GM12878 (cell line): ENCODE results near the gene HEBP1. TPM values are rescaled to one million over a fixed set of nuclear protein-coding genes. Genes with fewer than 3 reads are reported as not detected.

Experiments
- ATAC-seq: fragments of 200-7000 bp; cut with Tn5 transposase; 3 replicates; pipeline ENCODE4 v1.9.1; 2020; ENCODE audit warnings: mild to moderate bottlenecking, moderate library complexity
- BruUV-seq: library from RNA; stranded (reverse); fragments of 400-500 nt; replicated peaks from 2 replicates; lab custom pipeline; 2021; lab: Mats Ljungman, UMichigan
- CTCF ChIA-PET: fragments of 300-600 bp; sonication (Branson Sonifier 250); formaldehyde crosslinking; extraction: SDS; loops from one replicate; lab custom pipeline; 2021; ENCODE audit warnings: inconsistent platforms; lab: Yijun Ruan, JAX
- POLR2A ChIA-PET: fragments of 350-600 bp; formaldehyde crosslinking; extraction: SDS; loops from one replicate; lab custom pipeline; 2021; ENCODE audit warnings: inconsistent platforms; lab: Charles Lee
- RAD21 ChIA-PET: fragments of 300-600 bp; sonication (Branson Sonifier 250); formaldehyde crosslinking; loops from one replicate; lab custom pipeline; 2023; ENCODE audit warnings: antibody characterized with exemption; ENCODE audit not compliant: unreplicated experiment; lab: Charles Lee
- SMC1A ChIA-PET: fragments of 300-600 bp; sonication (Branson Sonifier 250); formaldehyde crosslinking; loops from one replicate; lab custom pipeline; 2023; ENCODE audit not compliant: unreplicated experiment, uncharacterized antibody; lab: Charles Lee
- DNase-seq: peaks from one replicate; pipeline ENCODE4 v3.0.0-alpha.2; 2011; ENCODE audit warnings: low read depth, low spot score
- FAIRE-seq: peaks from 3 replicates; lab custom pipeline; 2011; peaks lifted over from hg19 to GRCh38; lab: Jason Lieb, UNC
- H2AFZ ChIP-seq: 2 replicates; pipeline ENCODE4 v1.6.0; 2011; ENCODE audit warnings: low read depth, low read length, control low read depth; ENCODE audit not compliant: control insufficient read depth
- H3K27ac ChIP-seq: 2 replicates; pipeline ENCODE4 v1.5.1; 2011; ENCODE audit warnings: control low read depth; ENCODE audit not compliant: control insufficient read depth, insufficient read depth
- H3K27me3 ChIP-seq, 2 experiments: replicated peaks in 1 of 2; 2 replicates each; pipeline versions ENCODE4 v1.6.0 to v1.6.1; 2011; ENCODE audit warnings: low read length in 1 of 2; ENCODE audit not compliant: control insufficient read depth in 2 of 2, insufficient read depth in 2 of 2
- H3K36me3 ChIP-seq, 2 experiments: 2 replicates each; pipeline ENCODE4 v1.5.1; 2011; ENCODE audit warnings: low read length in 1 of 2; ENCODE audit not compliant: control insufficient read depth in 2 of 2, insufficient read depth in 2 of 2
- H3K4me1 ChIP-seq: 2 replicates; pipeline ENCODE4 v1.6.1; 2011; ENCODE audit warnings: mild to moderate bottlenecking, low read length, moderate library complexity, mixed read lengths; ENCODE audit not compliant: control insufficient read depth, insufficient read depth
- H3K4me2 ChIP-seq: 2 replicates; pipeline ENCODE4 v1.6.0; 2011; ENCODE audit warnings: control low read depth; ENCODE audit not compliant: control insufficient read depth, insufficient read depth
- H3K4me3 ChIP-seq: fragments of 200-600 bp; sonication (generic); 2 replicates; pipeline ENCODE4 v1.5.1; 2016
- H3K79me2 ChIP-seq: 2 replicates; pipeline ENCODE4 v1.6.0; 2011; ENCODE audit warnings: low read length; ENCODE audit not compliant: control insufficient read depth, insufficient read depth
- H3K9ac ChIP-seq: 2 replicates; pipeline ENCODE4 v1.8.0; 2011; ENCODE audit warnings: low read length, control low read depth, mixed read lengths; ENCODE audit not compliant: control insufficient read depth, insufficient read depth
- H3K9me3 ChIP-seq: replicated peaks from 3 replicates; pipeline ENCODE4 v1.5.1; 2011; ENCODE audit warnings: mild to moderate bottlenecking, low read length; ENCODE audit not compliant: control insufficient read depth, insufficient read depth
- H4K20me1 ChIP-seq: 2 replicates; pipeline ENCODE4 v1.6.0; 2011; ENCODE audit not compliant: control insufficient read depth, insufficient read depth
- GATAD2B ChIP-seq: fragments of 450-650 bp; conservative IDR thresholded peaks from 2 replicates; pipeline ENCODE4 v1.6.1; 2017; ENCODE audit warnings: low read depth, mild to moderate bottlenecking, moderate library complexity
- PRDM15 ChIP-seq: fragments of 450-650 bp; formaldehyde crosslinking; IDR thresholded peaks from 2 replicates; pipeline ENCODE4 v1.4.0; 2020; ENCODE audit warnings: mild to moderate bottlenecking, moderate library complexity
- TBL1XR1 ChIP-seq: IDR thresholded peaks from 2 replicates; pipeline ENCODE4 v1.6.1; 2012; ENCODE audit warnings: low read depth, low read length, improper control_type of control experiment
- ZNF24 ChIP-seq: fragments of 450-650 bp; IDR thresholded peaks from 2 replicates; pipeline ENCODE4 v1.6.1; 2017; ENCODE audit warnings: antibody characterized with exemption, mild to moderate bottlenecking
- WGBS: methylation state at CpG from one replicate; pipeline ENCODE4 v1.1.6; 2016; ENCODE audit warnings: low lambda C conversion rate; ENCODE audit not compliant: insufficient replicate concordance, insufficient coverage; ENCODE audit errors: missing lambda C conversion rate; 5-methylcytosine and 5-hydroxymethylcytosine counted together
- in situ Hi-C: fragments of 300-500 bp; cut with MboI; formaldehyde crosslinking; loops from 9 replicates; pipeline ENCODE4 v1.14.3; 2018; ENCODE audit warnings: mixed read lengths
- intact Hi-C: fragments of 100-400 bp; cut with micrococcal nuclease; formaldehyde crosslinking; loops from one replicate; pipeline ENCODE4 v1.14.2; 2022; ENCODE audit not compliant: unreplicated experiment
- polyA plus RNA-seq, 11 experiments: library from polyadenylated mRNA; depleted of rRNA in 4 of 11; unstranded in 6 of 11; stranded (reverse) in 5 of 11; fragments of >200 nt; fragmentation: Nextera tagmentation in 4 of 11; fragmentation: Illumina TruSeq in 1 of 11; extraction: Ambion mirVana in 4 of 11; extraction: Trizol in 1 of 11; gene quantifications; 1 replicate in 1 of 11; 2 replicates in 10 of 11; pipeline versions ENCODE4 v1.2.1 to v1.2.3, GENCODE V29; 2011 to 2016; ENCODE audit warnings: inconsistent platforms in 2 of 11, missing spikeins in 2 of 11, low read depth in 1 of 11
- total RNA-seq, 4 experiments: library from RNA; depleted of rRNA in 3 of 4; stranded (reverse); fragments of >200 nt in 3 of 4; fragmentation: Illumina TruSeq in 1 of 4; extraction: Trizol in 1 of 4; gene quantifications; 2 replicates each; pipeline versions ENCODE4 v1.2.1 to v1.2.3, GENCODE V29; 2013 to 2021

HEBP1 gene
- total and polyA plus RNA-seq, 10 of the 15 experiments (the other 5 are each of a cell fraction or from before 2014, with no cell fraction given), result 0.07 to 0.32 (median 0.18) TPM; not detected in 5

GRCh38 chr12:12947902-12948301, 52.2 kb downstream of the HEBP1 start (continued):
- no peak for TF ChIP-seq PRDM15 (CRISPR knock-in tag)

- no peaks in the 10 kb centered on the region for H4K20me1 ChIP-seq
- no peak for DNase-seq
- BruUV-seq, result no TSS peak
- 64% methylated on average over 7 of the region's 7 CpGs for WGBS
- H3K36me3 ChIP-seq, result no peaks in the 10 kb centered on the region
- in situ Hi-C loops, result no loop called here
- no peak overlapping the region for H3K4me3 ChIP-seq
- H2AFZ ChIP-seq, result no peak overlapping the region
- H3K27ac ChIP-seq, result no peak overlapping the region
- CTCF ChIA-PET, result no interaction called here
- intact Hi-C loops, result no loop called here
- TF ChIP-seq ZNF24 (no peak), TBL1XR1 (no peak), GATAD2B (no peak)
- SMC1A ChIA-PET, result interaction anchor here (0.8 kb wide), 1 partner anchor 308 kb away, joined by 3 read pairs; no protein-coding TSS in a partner anchor
- H3K79me2 ChIP-seq, result no peaks in the 10 kb centered on the region
- H3K4me1 ChIP-seq, result no peaks in the 10 kb centered on the region
- FAIRE-seq, result no peak
- POLR2A ChIA-PET, result no interaction called here
- no peak overlapping the region for H3K9ac ChIP-seq
- H3K9me3 ChIP-seq, result no peaks in the 10 kb centered on the region
- ATAC-seq, result no peak
- peaks cover 0 to 5% of the 10 kb centered on the region in 2 experiments; a peak in 2 of 4 replicates for H3K27me3 ChIP-seq
- no peak overlapping the region for H3K4me2 ChIP-seq
- RAD21 ChIA-PET, result no interaction called here
Observed at GRCh38 chr12:12946686-12947355, 53.2 kb downstream of the HEBP1 start.
